Peyer's patch (tissue), 4 donors: Measurements from ENCODE around the gene ZBTB24. TPM values are rescaled to one million over a fixed set of nuclear protein-coding genes. Genes with fewer than 3 reads are reported as not detected.

Source experiments
- DNase-seq, 3 donors: peaks; one replicate each; pipeline ENCODE4 v3.0.0-alpha.2; 2017 to 2019
- H3K27ac ChIP-seq, 4 donors: fragments of 200-600 bp; sonication (generic); one replicate each; pipeline ENCODE4 v1.5.1; 2016 to 2019
- H3K27me3 ChIP-seq, 2 donors: fragments of 200-600 bp; sonication (generic); one replicate each; pipeline ENCODE4 v1.5.1; 2019
- H3K36me3 ChIP-seq, 3 donors: fragments of 200-600 bp; sonication (generic); one replicate each; pipeline ENCODE4 v1.5.1; 2016 to 2019
- H3K4me1 ChIP-seq, 4 donors: fragments of 200-600 bp; sonication (generic); one replicate each; pipeline ENCODE4 v1.5.1; 2016 to 2019
- H3K4me3 ChIP-seq, 4 donors: fragments of 200-600 bp; sonication (generic); 1 replicate in 3 of 4; 2 replicates in 1 of 4; pipeline ENCODE4 v1.5.1; 2016 to 2019; ENCODE audit warnings: mild to moderate bottlenecking in 1 of 4
- H3K9me3 ChIP-seq, 4 donors: fragments of 200-600 bp; sonication (generic); one replicate each; pipeline ENCODE4 v1.5.1; 2016 to 2019; ENCODE audit warnings: mild to moderate bottlenecking in 1 of 4
- POLR2A ChIP-seq, 2 donors: fragments of 450-650 bp; IDR thresholded peaks; one replicate each; pipeline ENCODE4 v1.5.1; 2017; ENCODE audit warnings: antibody characterized with exemption in 2 of 2, mild to moderate bottlenecking in 2 of 2, moderate library complexity in 2 of 2
- total RNA-seq, 4 donors: library from RNA; depleted of rRNA; stranded (reverse); fragments of >200 nt; gene quantifications; one replicate each; pipeline ENCODE4 v1.1.0, GENCODE V29; 2016
- TF ChIP-seq, protein P1 (sequence below), 6 experiments: fragments of 450-650 bp in 4 of 6; fragments of 200-600 bp in 2 of 6; sonication (generic) in 1 of 6; IDR thresholded peaks; one replicate each; pipeline ENCODE4 v1.5.1; 2017 to 2019; ENCODE audit warnings: antibody characterized with exemption in 6 of 6, mild to moderate bottlenecking in 3 of 6, moderate library complexity in 1 of 6

ZBTB24 gene
- total RNA-seq, 4 donors from 2014 or later: 6.7 to 11.6 (median 9.1) TPM

DNA sequence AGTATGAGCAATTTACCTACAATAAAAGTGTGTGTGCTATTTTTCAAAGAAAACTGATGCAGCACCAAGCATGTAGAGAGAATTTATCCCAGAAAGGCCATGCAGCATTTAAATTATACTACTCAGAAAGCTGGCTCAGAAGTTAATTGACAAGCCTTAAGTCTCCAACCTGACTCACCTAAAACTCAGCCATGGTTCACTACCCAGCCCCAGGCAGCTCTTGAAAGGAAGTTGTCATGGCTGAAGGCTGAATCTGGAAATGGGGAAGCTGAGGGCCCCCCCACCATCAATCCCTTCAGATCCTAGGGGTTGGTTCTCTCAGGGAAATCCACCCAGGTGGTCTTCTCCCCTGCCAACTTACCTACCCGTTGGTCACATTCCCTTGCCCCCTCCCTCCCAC is 62.3 kb downstream of the ZBTB24 start:
- Histone ChIP-seq H3K27ac (no peak overlapping the region), H3K4me1 (no peaks in the 10 kb centered on the region), H3K4me3 (no peak overlapping the region), H3K36me3 (no peaks in the 10 kb centered on the region), H3K27me3 (no peaks in the 10 kb centered on the region), H3K9me3 (no peaks in the 10 kb centered on the region)
- no peak for DNase-seq
- TF ChIP-seq POLR2A (IDR thresholded peaks at IDR 0.05): no peak
- TF ChIP-seq, protein P1, sequence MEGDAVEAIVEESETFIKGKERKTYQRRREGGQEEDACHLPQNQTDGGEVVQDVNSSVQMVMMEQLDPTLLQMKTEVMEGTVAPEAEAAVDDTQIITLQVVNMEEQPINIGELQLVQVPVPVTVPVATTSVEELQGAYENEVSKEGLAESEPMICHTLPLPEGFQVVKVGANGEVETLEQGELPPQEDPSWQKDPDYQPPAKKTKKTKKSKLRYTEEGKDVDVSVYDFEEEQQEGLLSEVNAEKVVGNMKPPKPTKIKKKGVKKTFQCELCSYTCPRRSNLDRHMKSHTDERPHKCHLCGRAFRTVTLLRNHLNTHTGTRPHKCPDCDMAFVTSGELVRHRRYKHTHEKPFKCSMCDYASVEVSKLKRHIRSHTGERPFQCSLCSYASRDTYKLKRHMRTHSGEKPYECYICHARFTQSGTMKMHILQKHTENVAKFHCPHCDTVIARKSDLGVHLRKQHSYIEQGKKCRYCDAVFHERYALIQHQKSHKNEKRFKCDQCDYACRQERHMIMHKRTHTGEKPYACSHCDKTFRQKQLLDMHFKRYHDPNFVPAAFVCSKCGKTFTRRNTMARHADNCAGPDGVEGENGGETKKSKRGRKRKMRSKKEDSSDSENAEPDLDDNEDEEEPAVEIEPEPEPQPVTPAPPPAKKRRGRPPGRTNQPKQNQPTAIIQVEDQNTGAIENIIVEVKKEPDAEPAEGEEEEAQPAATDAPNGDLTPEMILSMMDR (IDR thresholded peaks at IDR 0.05): no peak

DNA sequence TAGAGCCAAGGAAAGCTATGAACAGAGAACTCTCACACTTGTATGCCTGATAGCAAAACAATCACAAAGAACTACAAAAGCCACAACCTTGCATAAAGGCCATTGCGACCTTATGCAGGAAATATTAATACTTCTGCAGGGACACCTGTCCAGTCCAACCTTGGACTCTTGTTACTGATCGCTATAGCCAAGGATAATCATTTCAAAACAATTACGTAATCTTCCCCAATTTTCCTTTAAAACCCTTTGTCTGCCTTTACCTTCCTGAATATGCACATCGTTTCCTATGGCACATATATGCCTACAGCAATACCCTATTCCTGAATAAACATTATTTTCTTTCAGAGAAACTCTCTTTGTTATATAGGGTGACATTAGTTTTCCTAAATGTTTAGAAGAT is 65.4 kb downstream of the ZBTB24 start:
- Histone ChIP-seq H3K36me3 (no peaks in the 10 kb centered on the region), H3K9me3 (no peaks in the 10 kb centered on the region), H3K27ac (no peak overlapping the region), H3K27me3 (no peaks in the 10 kb centered on the region), H3K4me3 (no peak overlapping the region), H3K4me1 (no peaks in the 10 kb centered on the region)
- no peak for DNase-seq
- no peak for TF ChIP-seq POLR2A (IDR thresholded peaks at IDR 0.05)
- TF ChIP-seq, protein P1 (IDR thresholded peaks at IDR 0.05): no peak

Other genes starting within 250 kb of the ZBTB24 start
- 100 to 1,000 TPM in 3 of 4 donors, 10 to 100 TPM in 1; 62.7 to 382 (median 216) TPM for gene CD164, start 100.8 kb downstream of the ZBTB24 start, total RNA-seq
- gene PPIL6, start 42.6 kb downstream of the ZBTB24 start, total RNA-seq: under 1 TPM in 2 of 4 donors, not detected in 2; 0.27 to 0.53 TPM
- 10 to 100 TPM; 20.6 to 34.5 (median 26.8) TPM for gene SMPD2, start 42.5 kb downstream of the ZBTB24 start, total RNA-seq
- gene MICAL1, start 27.4 kb downstream of the ZBTB24 start, total RNA-seq: 100 to 1,000 TPM; 154 to 291 (median 223) TPM
- 10 to 100 TPM in 2 of 4 donors, 1 to 10 TPM in 2; 7.9 to 66.0 (median 9.7) TPM for gene AK9, start 208.0 kb upstream of the ZBTB24 start, total RNA-seq
- 10 to 100 TPM; 14.7 to 23.9 (median 18.1) TPM for gene FIG4, start 208.1 kb upstream of the ZBTB24 start, total RNA-seq